ENCODE measurements around the gene PLS3.

PLS3 gene

DNA sequence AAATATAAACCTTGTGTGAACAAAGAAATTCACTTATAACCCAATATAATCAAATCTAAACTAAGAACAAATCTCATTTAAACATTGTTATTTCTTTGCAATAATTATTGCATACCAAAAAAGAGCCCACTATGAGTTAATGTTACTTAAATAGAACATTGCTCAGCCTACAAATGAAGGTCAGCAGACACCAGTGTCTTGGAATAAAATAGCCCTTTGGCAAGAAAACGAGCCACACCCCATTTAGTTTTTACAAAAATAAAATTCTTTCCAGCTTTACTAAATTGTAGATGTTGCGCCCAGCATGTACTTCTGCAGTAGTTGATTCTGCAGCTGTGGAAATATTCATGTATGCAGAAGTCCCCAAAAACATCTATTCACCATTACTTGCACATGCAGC is 12.2 kb downstream of the PLS3 start:
- no peaks in the 10 kb centered on the region for H3K9me3 ChIP-seq (ENCODE audit: control insufficient read depth, low read length)
- no peak overlapping the region for H3K18ac ChIP-seq (ENCODE audit: low read depth in 1 of 2, low read length in 2 of 2)
- no peak overlapping the region for H2BK12ac ChIP-seq (ENCODE audit: low read length in 2 of 2)
- no peak overlapping the region for H3K23ac ChIP-seq (ENCODE audit: low read length in 2 of 2)
- H3K36me3 ChIP-seq (ENCODE audit: control insufficient read depth in 1 of 2, insufficient read depth in 2 of 2, low read depth in 1 of 2, low read length in 2 of 2) = peaks cover 0 to 9% of the 10 kb centered on the region in 2 experiments
- H3K27ac ChIP-seq (ENCODE audit: low read length, poor library complexity, severe bottlenecking) = no peak overlapping the region
- H3K4me3 ChIP-seq (ENCODE audit: insufficient read depth in 1 of 2, low read depth in 1 of 2, low read length in 2 of 2) = no peak overlapping the region
- H4K91ac ChIP-seq (ENCODE audit: low read length) = no peak overlapping the region
- no peak overlapping the region for H2BK120ac ChIP-seq (ENCODE audit: low read depth, low read length)
- no peaks in the 10 kb centered on the region for H3K79me1 ChIP-seq (replicated peaks; ENCODE audit: low read length, poor library complexity, severe bottlenecking)
- no peak for DNase-seq
- no peak overlapping the region for H2BK15ac ChIP-seq (ENCODE audit: low read depth, poor library complexity, severe bottlenecking)
- peak overlapping the region; percentile 38 for H3K9ac ChIP-seq (ENCODE audit: low read length)
- no peak overlapping the region for H4K8ac ChIP-seq (ENCODE audit: low read length)
- no peak overlapping the region for H2AK5ac ChIP-seq (ENCODE audit: low read length, severe bottlenecking)
- WGBS = no CpG with 5 or more reads among the region's 2 CpGs
- H2AFZ ChIP-seq (ENCODE audit: low read depth, low read length) = no peak overlapping the region
- no peak overlapping the region for H3K4me2 ChIP-seq (ENCODE audit: low read length, poor library complexity, severe bottlenecking)
- H3K4ac ChIP-seq (ENCODE audit: low read depth in 1 of 2, low read length in 2 of 2) = no peak overlapping the region
- H3K14ac ChIP-seq (ENCODE audit: low read length in 2 of 2) = no peak overlapping the region
- H3K27me3 ChIP-seq (ENCODE audit: control insufficient read depth in 1 of 2, insufficient read depth in 1 of 2, low read length in 2 of 2) = peaks cover 0 to 12% of the 10 kb centered on the region in 2 experiments
- H3K4me1 ChIP-seq (ENCODE audit: control insufficient read depth, insufficient read depth, low read depth, low read length) = no peaks in the 10 kb centered on the region
- H2BK5ac ChIP-seq (ENCODE audit: low read depth, low read length, poor library complexity, severe bottlenecking) = no peak overlapping the region

GRCh38 chrX:115576676-115577075 is 15.7 kb downstream of the PLS3 start:
- 89% methylated on average over 2 of the region's 5 CpGs for WGBS

DNA sequence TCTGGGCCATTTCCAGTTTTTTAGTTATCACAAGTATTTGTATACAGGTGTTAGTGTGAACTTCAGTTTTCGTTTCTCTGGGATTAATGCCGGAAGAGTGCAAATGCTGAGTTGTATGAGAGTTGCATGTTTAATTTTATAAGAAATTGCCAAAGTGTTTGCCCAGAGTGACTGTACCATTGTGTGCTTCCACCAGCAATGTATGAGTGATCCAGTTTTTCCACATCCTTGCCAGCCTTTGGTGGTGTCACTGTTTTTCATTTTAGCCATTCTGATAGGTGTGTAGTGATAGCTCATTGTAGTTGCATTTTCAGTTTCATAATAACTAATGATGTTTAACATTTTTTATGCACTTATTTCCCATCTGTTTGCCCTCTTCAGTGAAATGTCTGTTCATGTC is 18.4 kb downstream of the PLS3 start:
- H2BK12ac ChIP-seq (ENCODE audit: low read length in 2 of 2) = no peak overlapping the region
- no peaks in the 10 kb centered on the region for H3K9me3 ChIP-seq (ENCODE audit: control insufficient read depth, low read length)
- no peak overlapping the region for H4K8ac ChIP-seq (ENCODE audit: low read length)
- no peak overlapping the region for H4K91ac ChIP-seq (ENCODE audit: low read length)
- H3K79me1 ChIP-seq (replicated peaks; ENCODE audit: low read length, poor library complexity, severe bottlenecking) = no peaks in the 10 kb centered on the region
- no peak overlapping the region for H2BK120ac ChIP-seq (ENCODE audit: low read depth, low read length)
- no peak overlapping the region for H3K18ac ChIP-seq (ENCODE audit: low read depth in 1 of 2, low read length in 2 of 2)
- no peak overlapping the region for H2AK5ac ChIP-seq (ENCODE audit: low read length, severe bottlenecking)
- H3K9ac ChIP-seq (ENCODE audit: low read length) = no peak overlapping the region
- H3K4me1 ChIP-seq (ENCODE audit: control insufficient read depth, insufficient read depth, low read depth, low read length) = no peaks in the 10 kb centered on the region
- H3K27ac ChIP-seq (ENCODE audit: low read length, poor library complexity, severe bottlenecking) = no peak overlapping the region
- no peak overlapping the region for H2BK15ac ChIP-seq (ENCODE audit: low read depth, poor library complexity, severe bottlenecking)
- H3K27me3 ChIP-seq (ENCODE audit: control insufficient read depth in 1 of 2, insufficient read depth in 1 of 2, low read length in 2 of 2) = peaks cover 0 to 25% of the 10 kb centered on the region in 2 experiments
- no peak for DNase-seq
- H2AFZ ChIP-seq (ENCODE audit: low read depth, low read length) = no peak overlapping the region
- no peak overlapping the region for H3K4me3 ChIP-seq (ENCODE audit: insufficient read depth in 1 of 2, low read depth in 1 of 2, low read length in 2 of 2)
- no peak overlapping the region for H3K14ac ChIP-seq (ENCODE audit: low read length in 2 of 2)
- peaks cover 0 to 9% of the 10 kb centered on the region in 2 experiments for H3K36me3 ChIP-seq (ENCODE audit: control insufficient read depth in 1 of 2, insufficient read depth in 2 of 2, low read depth in 1 of 2, low read length in 2 of 2)
- no peak overlapping the region for H3K4me2 ChIP-seq (ENCODE audit: low read length, poor library complexity, severe bottlenecking)
- 97% methylated on average over 2 of the region's 2 CpGs for WGBS
- H3K4ac ChIP-seq (ENCODE audit: low read depth in 1 of 2, low read length in 2 of 2) = no peak overlapping the region
- no peak overlapping the region for H2BK5ac ChIP-seq (ENCODE audit: low read depth, low read length, poor library complexity, severe bottlenecking)
- no peak overlapping the region for H3K23ac ChIP-seq (ENCODE audit: low read length in 2 of 2)

More at GRCh38 chrX:115576676-115577075, 15.7 kb downstream of the PLS3 start:
- H3K4me3 ChIP-seq (ENCODE audit: insufficient read depth in 1 of 2, low read depth in 1 of 2, low read length in 2 of 2) = no peak overlapping the region
- no peak overlapping the region for H3K23ac ChIP-seq (ENCODE audit: low read length in 2 of 2)
- no peak overlapping the region for H3K9ac ChIP-seq (ENCODE audit: low read length)
- peaks cover 0 to 19% of the 10 kb centered on the region in 2 experiments for H3K27me3 ChIP-seq (ENCODE audit: control insufficient read depth in 1 of 2, insufficient read depth in 1 of 2, low read length in 2 of 2)
- no peaks in the 10 kb centered on the region for H3K4me1 ChIP-seq (ENCODE audit: control insufficient read depth, insufficient read depth, low read depth, low read length)
- no peak overlapping the region for H2BK12ac ChIP-seq (ENCODE audit: low read length in 2 of 2)
- H2BK120ac ChIP-seq (ENCODE audit: low read depth, low read length) = no peak overlapping the region
- no peak overlapping the region for H3K14ac ChIP-seq (ENCODE audit: low read length in 2 of 2)
- H3K36me3 ChIP-seq (ENCODE audit: control insufficient read depth in 1 of 2, insufficient read depth in 2 of 2, low read depth in 1 of 2, low read length in 2 of 2) = peaks cover 0 to 9% of the 10 kb centered on the region in 2 experiments
- no peak overlapping the region for H4K91ac ChIP-seq (ENCODE audit: low read length)
- no peak overlapping the region for H4K8ac ChIP-seq (ENCODE audit: low read length)
- no peak overlapping the region for H2BK5ac ChIP-seq (ENCODE audit: low read depth, low read length, poor library complexity, severe bottlenecking)
- no peak overlapping the region for H3K27ac ChIP-seq (ENCODE audit: low read length, poor library complexity, severe bottlenecking)
- no peaks in the 10 kb centered on the region for H3K9me3 ChIP-seq (ENCODE audit: control insufficient read depth, low read length)
- H3K4me2 ChIP-seq (ENCODE audit: low read length, poor library complexity, severe bottlenecking) = no peak overlapping the region
- H2AK5ac ChIP-seq (ENCODE audit: low read length, severe bottlenecking) = no peak overlapping the region
- no peak for DNase-seq
- H3K4ac ChIP-seq (ENCODE audit: low read depth in 1 of 2, low read length in 2 of 2) = no peak overlapping the region
- no peaks in the 10 kb centered on the region for H3K79me1 ChIP-seq (replicated peaks; ENCODE audit: low read length, poor library complexity, severe bottlenecking)
- H2BK15ac ChIP-seq (ENCODE audit: low read depth, poor library complexity, severe bottlenecking) = no peak overlapping the region
- no peak overlapping the region for H3K18ac ChIP-seq (ENCODE audit: low read depth in 1 of 2, low read length in 2 of 2)
- H2AFZ ChIP-seq (ENCODE audit: low read depth, low read length) = no peak overlapping the region

DNA sequence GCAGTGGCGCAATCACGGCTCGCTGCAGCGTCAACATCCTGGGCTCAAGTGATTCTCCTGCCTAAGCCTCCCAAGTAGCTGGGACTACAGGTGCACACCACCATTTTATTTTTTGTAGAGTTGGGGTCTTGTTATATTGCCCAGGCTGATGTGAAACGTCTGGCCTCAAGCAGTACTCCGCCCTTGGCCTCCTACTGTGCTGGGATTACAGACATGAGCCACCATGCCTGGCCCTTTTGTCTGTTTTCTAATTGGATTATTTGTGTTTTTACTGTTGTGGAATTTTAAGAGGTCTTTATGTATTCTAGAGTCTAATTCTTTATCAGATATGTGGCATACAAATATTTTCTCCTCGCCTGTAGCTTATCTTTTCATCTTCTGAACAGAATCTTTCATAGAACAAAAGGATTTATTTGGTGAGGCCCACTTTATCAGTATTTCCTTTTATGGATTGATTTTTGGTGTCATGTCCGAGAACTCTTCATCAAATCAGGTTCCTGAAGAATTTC is 18.9 kb downstream of the PLS3 start:
- peaks cover 0 to 7% of the 10 kb centered on the region in 2 experiments for H3K36me3 ChIP-seq (ENCODE audit: control insufficient read depth in 1 of 2, insufficient read depth in 2 of 2, low read depth in 1 of 2, low read length in 2 of 2)
- no peak for DNase-seq

More for the DNA sequence above, 18.9 kb downstream of the PLS3 start:
- Histone ChIP-seq H3K14ac (ENCODE audit: low read length in 2 of 2) (no peak overlapping the region), H4K8ac (ENCODE audit: low read length) (no peak overlapping the region), H3K79me1 (replicated peaks; ENCODE audit: low read length, poor library complexity, severe bottlenecking) (no peaks in the 10 kb centered on the region), H3K4me3 (ENCODE audit: insufficient read depth in 1 of 2, low read depth in 1 of 2, low read length in 2 of 2) (no peak overlapping the region), H4K91ac (ENCODE audit: low read length) (no peak overlapping the region), H3K18ac (ENCODE audit: low read depth in 1 of 2, low read length in 2 of 2) (no peak overlapping the region), H3K27me3 (ENCODE audit: control insufficient read depth in 1 of 2, insufficient read depth in 1 of 2, low read length in 2 of 2) (peaks cover 0 to 25% of the 10 kb centered on the region in 2 experiments), H2BK12ac (ENCODE audit: low read length in 2 of 2) (no peak overlapping the region), H3K23ac (ENCODE audit: low read length in 2 of 2) (no peak overlapping the region), H3K4me2 (ENCODE audit: low read length, poor library complexity, severe bottlenecking) (no peak overlapping the region), H3K4me1 (ENCODE audit: control insufficient read depth, insufficient read depth, low read depth, low read length) (no peaks in the 10 kb centered on the region), H2AFZ (ENCODE audit: low read depth, low read length) (no peak overlapping the region), H3K9me3 (ENCODE audit: control insufficient read depth, low read length) (no peaks in the 10 kb centered on the region), H2BK15ac (ENCODE audit: low read depth, poor library complexity, severe bottlenecking) (no peak overlapping the region), H3K9ac (ENCODE audit: low read length) (no peak overlapping the region), H2AK5ac (ENCODE audit: low read length, severe bottlenecking) (no peak overlapping the region), H2BK5ac (ENCODE audit: low read depth, low read length, poor library complexity, severe bottlenecking) (no peak overlapping the region), H3K27ac (ENCODE audit: low read length, poor library complexity, severe bottlenecking) (no peak overlapping the region), H2BK120ac (ENCODE audit: low read depth, low read length) (no peak overlapping the region), H3K4ac (ENCODE audit: low read depth in 1 of 2, low read length in 2 of 2) (no peak overlapping the region)
- 89% methylated on average over 6 of the region's 8 CpGs for WGBS

Data from mesenchymal stem cell (in vitro differentiated cells and primary cell).